GM12878 (cell line): Measurements from ENCODE around the gene METRNL. TPM values are rescaled to one million over a fixed set of nuclear protein-coding genes. Genes with fewer than 3 reads are reported as not detected.

Experiments
- ATAC-seq: fragments of 200-7000 bp; cut with Tn5 transposase; 3 replicates; pipeline ENCODE4 v1.9.1; 2020; ENCODE audit warnings: mild to moderate bottlenecking, moderate library complexity
- BruUV-seq: library from RNA; stranded (reverse); fragments of 400-500 nt; replicated peaks from 2 replicates; lab custom pipeline; 2021; lab: Mats Ljungman, UMichigan
- CTCF ChIA-PET: fragments of 300-600 bp; sonication (Branson Sonifier 250); formaldehyde crosslinking; extraction: SDS; loops from one replicate; lab custom pipeline; 2021; ENCODE audit warnings: inconsistent platforms; lab: Yijun Ruan, JAX
- POLR2A ChIA-PET: fragments of 350-600 bp; formaldehyde crosslinking; extraction: SDS; loops from one replicate; lab custom pipeline; 2021; ENCODE audit warnings: inconsistent platforms; lab: Charles Lee
- RAD21 ChIA-PET: fragments of 300-600 bp; sonication (Branson Sonifier 250); formaldehyde crosslinking; loops from one replicate; lab custom pipeline; 2023; ENCODE audit warnings: antibody characterized with exemption; ENCODE audit not compliant: unreplicated experiment; lab: Charles Lee
- SMC1A ChIA-PET: fragments of 300-600 bp; sonication (Branson Sonifier 250); formaldehyde crosslinking; loops from one replicate; lab custom pipeline; 2023; ENCODE audit not compliant: unreplicated experiment, uncharacterized antibody; lab: Charles Lee
- DNase-seq: peaks from one replicate; pipeline ENCODE4 v3.0.0-alpha.2; 2011; ENCODE audit warnings: low read depth, low spot score
- FAIRE-seq: peaks from 3 replicates; lab custom pipeline; 2011; peaks lifted over from hg19 to GRCh38; lab: Jason Lieb, UNC
- H2AFZ ChIP-seq: 2 replicates; pipeline ENCODE4 v1.6.0; 2011; ENCODE audit warnings: low read depth, low read length, control low read depth; ENCODE audit not compliant: control insufficient read depth
- H3K27ac ChIP-seq: 2 replicates; pipeline ENCODE4 v1.5.1; 2011; ENCODE audit warnings: control low read depth; ENCODE audit not compliant: control insufficient read depth, insufficient read depth
- H3K27me3 ChIP-seq, 2 experiments: replicated peaks in 1 of 2; 2 replicates each; pipeline versions ENCODE4 v1.6.0 to v1.6.1; 2011; ENCODE audit warnings: low read length in 1 of 2; ENCODE audit not compliant: control insufficient read depth in 2 of 2, insufficient read depth in 2 of 2
- H3K36me3 ChIP-seq, 2 experiments: 2 replicates each; pipeline ENCODE4 v1.5.1; 2011; ENCODE audit warnings: low read length in 1 of 2; ENCODE audit not compliant: control insufficient read depth in 2 of 2, insufficient read depth in 2 of 2
- H3K4me1 ChIP-seq: 2 replicates; pipeline ENCODE4 v1.6.1; 2011; ENCODE audit warnings: mild to moderate bottlenecking, low read length, moderate library complexity, mixed read lengths; ENCODE audit not compliant: control insufficient read depth, insufficient read depth
- H3K4me2 ChIP-seq: 2 replicates; pipeline ENCODE4 v1.6.0; 2011; ENCODE audit warnings: control low read depth; ENCODE audit not compliant: control insufficient read depth, insufficient read depth
- H3K4me3 ChIP-seq: fragments of 200-600 bp; sonication (generic); 2 replicates; pipeline ENCODE4 v1.5.1; 2016
- H3K79me2 ChIP-seq: 2 replicates; pipeline ENCODE4 v1.6.0; 2011; ENCODE audit warnings: low read length; ENCODE audit not compliant: control insufficient read depth, insufficient read depth
- H3K9ac ChIP-seq: 2 replicates; pipeline ENCODE4 v1.8.0; 2011; ENCODE audit warnings: low read length, control low read depth, mixed read lengths; ENCODE audit not compliant: control insufficient read depth, insufficient read depth
- H3K9me3 ChIP-seq: replicated peaks from 3 replicates; pipeline ENCODE4 v1.5.1; 2011; ENCODE audit warnings: mild to moderate bottlenecking, low read length; ENCODE audit not compliant: control insufficient read depth, insufficient read depth
- H4K20me1 ChIP-seq: 2 replicates; pipeline ENCODE4 v1.6.0; 2011; ENCODE audit not compliant: control insufficient read depth, insufficient read depth
- HCFC1 ChIP-seq: fragments of 150-350 bp; IDR thresholded peaks from 2 replicates; pipeline ENCODE4 v1.6.1; 2014; ENCODE audit warnings: low read length
- NFIC ChIP-seq: IDR thresholded peaks from 2 replicates; pipeline ENCODE4 v1.6.1; 2012; ENCODE audit warnings: low read depth, mild to moderate bottlenecking, inconsistent platforms, low read length, moderate library complexity
- WGBS: methylation state at CpG from one replicate; pipeline ENCODE4 v1.1.6; 2016; ENCODE audit warnings: low lambda C conversion rate; ENCODE audit not compliant: insufficient replicate concordance, insufficient coverage; ENCODE audit errors: missing lambda C conversion rate; 5-methylcytosine and 5-hydroxymethylcytosine counted together
- in situ Hi-C: fragments of 300-500 bp; cut with MboI; formaldehyde crosslinking; loops from 9 replicates; pipeline ENCODE4 v1.14.3; 2018; ENCODE audit warnings: mixed read lengths
- intact Hi-C: fragments of 100-400 bp; cut with micrococcal nuclease; formaldehyde crosslinking; loops from one replicate; pipeline ENCODE4 v1.14.2; 2022; ENCODE audit not compliant: unreplicated experiment
- polyA plus RNA-seq, 11 experiments: library from polyadenylated mRNA; depleted of rRNA in 4 of 11; unstranded in 6 of 11; stranded (reverse) in 5 of 11; fragments of >200 nt; fragmentation: Nextera tagmentation in 4 of 11; fragmentation: Illumina TruSeq in 1 of 11; extraction: Ambion mirVana in 4 of 11; extraction: Trizol in 1 of 11; gene quantifications; 1 replicate in 1 of 11; 2 replicates in 10 of 11; pipeline versions ENCODE4 v1.2.1 to v1.2.3, GENCODE V29; 2011 to 2016; ENCODE audit warnings: inconsistent platforms in 2 of 11, missing spikeins in 2 of 11, low read depth in 1 of 11
- total RNA-seq, 4 experiments: library from RNA; depleted of rRNA in 3 of 4; stranded (reverse); fragments of >200 nt in 3 of 4; fragmentation: Illumina TruSeq in 1 of 4; extraction: Trizol in 1 of 4; gene quantifications; 2 replicates each; pipeline versions ENCODE4 v1.2.1 to v1.2.3, GENCODE V29; 2013 to 2021
- TF ChIP-seq, protein P1 (sequence below): IDR thresholded peaks from 2 replicates; pipeline ENCODE4 v1.6.1; 2012; ENCODE audit warnings: low read depth, low read length, improper control_type of control experiment
- TF ChIP-seq, protein P2 (sequence below): fragments of 150-350 bp; IDR thresholded peaks from 2 replicates; pipeline ENCODE4 v1.6.1; 2014; ENCODE audit warnings: mild to moderate bottlenecking, low read depth, low read length

The METRNL gene
- total and polyA plus RNA-seq, 10 of the 15 experiments (the other 5 are each of a cell fraction or from before 2014, with no cell fraction given), result 0.05 to 3.7 (median 0.48) TPM; not detected in 2

DNA sequence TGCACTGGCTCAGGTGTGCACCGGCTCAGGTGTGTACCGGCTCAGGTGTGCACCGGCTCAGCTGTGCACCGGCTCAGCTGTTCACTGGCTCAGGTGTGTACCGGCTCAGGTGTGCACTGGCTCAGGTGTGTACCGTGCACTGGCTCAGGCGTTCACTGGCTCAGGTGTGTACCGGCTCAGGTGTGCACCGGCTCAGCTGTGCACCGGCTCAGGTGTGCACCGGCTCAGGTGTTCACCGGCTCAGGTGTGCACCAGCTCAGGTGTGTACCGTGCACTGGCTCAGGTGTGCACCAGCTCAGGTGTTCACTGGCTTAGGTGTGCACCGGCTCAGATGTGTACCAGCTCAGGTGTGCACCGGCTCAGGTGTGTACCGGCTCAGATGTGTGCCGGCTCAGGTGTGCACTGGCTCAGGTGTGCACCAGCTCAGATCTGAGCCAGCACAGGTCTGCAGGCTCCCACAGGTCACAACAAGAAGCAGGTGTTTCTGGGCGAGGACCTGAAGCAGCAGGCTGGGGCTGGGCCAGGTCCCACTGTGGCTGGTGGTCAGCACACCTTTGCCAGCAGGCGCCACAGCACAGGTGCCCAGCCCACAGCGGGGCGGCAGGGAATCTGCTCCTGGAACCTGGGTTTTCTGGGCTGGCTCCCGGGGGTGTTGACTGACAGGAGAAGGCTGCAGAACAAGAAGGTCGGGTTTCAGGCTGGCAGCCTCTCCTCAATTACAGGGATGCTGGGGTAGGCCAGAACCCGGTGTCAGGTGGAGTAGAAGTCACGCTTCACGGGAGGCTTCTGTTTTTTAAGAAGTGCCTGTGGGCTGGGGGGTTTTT, 17.2 kb downstream of the METRNL start:
- no peak overlapping the region for H3K27ac ChIP-seq
- DNase-seq (no peak), ATAC-seq (no peak), FAIRE-seq (no peak)
- no peaks in the 10 kb centered on the region; the same call in 1 of the 2 replicates for H3K4me1 ChIP-seq
- no TSS peak for BruUV-seq
- H3K9ac ChIP-seq, result no peak overlapping the region
- in situ Hi-C loops (no loop called here), intact Hi-C loops (no loop called here)
- H3K36me3 ChIP-seq, result no peaks in the 10 kb centered on the region
- SMC1A ChIA-PET, result no interaction called here
- no peak overlapping the region for H3K4me2 ChIP-seq
- no peaks in the 10 kb centered on the region; the same call in 1 of the 2 replicates for H4K20me1 ChIP-seq
- H3K9me3 ChIP-seq, result no peaks in the 10 kb centered on the region
- TF ChIP-seq, protein P1, sequence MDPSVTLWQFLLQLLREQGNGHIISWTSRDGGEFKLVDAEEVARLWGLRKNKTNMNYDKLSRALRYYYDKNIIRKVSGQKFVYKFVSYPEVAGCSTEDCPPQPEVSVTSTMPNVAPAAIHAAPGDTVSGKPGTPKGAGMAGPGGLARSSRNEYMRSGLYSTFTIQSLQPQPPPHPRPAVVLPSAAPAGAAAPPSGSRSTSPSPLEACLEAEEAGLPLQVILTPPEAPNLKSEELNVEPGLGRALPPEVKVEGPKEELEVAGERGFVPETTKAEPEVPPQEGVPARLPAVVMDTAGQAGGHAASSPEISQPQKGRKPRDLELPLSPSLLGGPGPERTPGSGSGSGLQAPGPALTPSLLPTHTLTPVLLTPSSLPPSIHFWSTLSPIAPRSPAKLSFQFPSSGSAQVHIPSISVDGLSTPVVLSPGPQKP, result no peak
- TF ChIP-seq, protein P2, sequence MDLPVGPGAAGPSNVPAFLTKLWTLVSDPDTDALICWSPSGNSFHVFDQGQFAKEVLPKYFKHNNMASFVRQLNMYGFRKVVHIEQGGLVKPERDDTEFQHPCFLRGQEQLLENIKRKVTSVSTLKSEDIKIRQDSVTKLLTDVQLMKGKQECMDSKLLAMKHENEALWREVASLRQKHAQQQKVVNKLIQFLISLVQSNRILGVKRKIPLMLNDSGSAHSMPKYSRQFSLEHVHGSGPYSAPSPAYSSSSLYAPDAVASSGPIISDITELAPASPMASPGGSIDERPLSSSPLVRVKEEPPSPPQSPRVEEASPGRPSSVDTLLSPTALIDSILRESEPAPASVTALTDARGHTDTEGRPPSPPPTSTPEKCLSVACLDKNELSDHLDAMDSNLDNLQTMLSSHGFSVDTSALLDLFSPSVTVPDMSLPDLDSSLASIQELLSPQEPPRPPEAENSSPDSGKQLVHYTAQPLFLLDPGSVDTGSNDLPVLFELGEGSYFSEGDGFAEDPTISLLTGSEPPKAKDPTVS, result no peak
- TF ChIP-seq HCFC1 (no peak), NFIC (no peak)
- POLR2A ChIA-PET, result no interaction called here
- WGBS, result 76% methylated on average over 25 of the region's 26 CpGs
- H2AFZ ChIP-seq, result no peak overlapping the region
- RAD21 ChIA-PET, result no interaction called here
- peaks cover 3 to 5% of the 10 kb centered on the region in 2 experiments; a peak in 3 of 4 replicates for H3K27me3 ChIP-seq
- no peaks in the 10 kb centered on the region for H3K79me2 ChIP-seq
- H3K4me3 ChIP-seq, result no peak overlapping the region
- CTCF ChIA-PET, result no interaction called here
